GM13976 (cell line): Measurements from ENCODE around the gene EPO.

Experiments used
- DNase-seq: peaks from one replicate; pipeline ENCODE4 v3.0.0; 2012; ENCODE audit warnings: low spot score
- CTCF ChIP-seq: IDR thresholded peaks from 2 replicates; pipeline ENCODE4 v1.5.1; 2012; ENCODE audit warnings: borderline replicate concordance, mild to moderate bottlenecking; ENCODE audit not compliant: insufficient read depth; ENCODE audit errors: extremely low read depth, missing control alignments, control extremely low read depth
- in situ Hi-C: fragments of 300-500 bp; cut with MboI; formaldehyde crosslinking; loops from one replicate; pipeline ENCODE4 v1.12.0; 2022; ENCODE audit warnings: low sequenced_read_pairs, mixed read lengths, inconsistent platforms; ENCODE audit not compliant: unreplicated experiment

The EPO gene

GRCh38 chr7:100679927-100680575 is 40.2 kb upstream of the EPO start:
- in situ Hi-C loops: no loop called here
- TF ChIP-seq CTCF: no peak
- peak; percentile 20 for DNase-seq

- in situ Hi-C loops: no loop called here
- peak; percentile 32 for DNase-seq
- no peak for TF ChIP-seq CTCF
Measured at GRCh38 chr7:100680576-100681271, 39.5 kb upstream of the EPO start.

- no peak for TF ChIP-seq CTCF
- DNase-seq: peak; percentile 24
- in situ Hi-C loops: no loop called here
Measured at GRCh38 chr7:100681491-100682227, 38.6 kb upstream of the EPO start.

- peak; percentile 28 for DNase-seq
- no peak for TF ChIP-seq CTCF
- in situ Hi-C loops: no loop called here
Measured at GRCh38 chr7:100682228-100682741, 38.0 kb upstream of the EPO start.

- TF ChIP-seq CTCF: no peak
- in situ Hi-C loops: no loop called here
Measured at GRCh38 chr7:100682991-100683658, 37.1 kb upstream of the EPO start.

More at GRCh38 chr7:100682991-100683658, 37.1 kb upstream of the EPO start:
- peak; percentile 25 for DNase-seq
